ENCODE measurements around the gene SPC24. TPM values are rescaled to one million over a fixed set of nuclear protein-coding genes. Genes with fewer than 3 reads are reported as not detected.

SPC24 gene
- total RNA-seq, 4 donors from 2014 or later = 1.8 to 21.8 (median 2.6) TPM

- H3K27me3 ChIP-seq = no peaks in the 10 kb centered on the region
- intact Hi-C loops (cut with DNase I; ENCODE audit: low total_unique reads) = loop anchor here (5.0 kb wide), 1 partner anchor 65 kb away; no protein-coding TSS in a partner anchor
- H3K4me3 ChIP-seq = peak overlapping the region; percentile 1 to 30
- peak overlapping the region; percentile 95 to 99 for H3K27ac ChIP-seq
- H3K4me1 ChIP-seq = peaks cover 12 to 22% of the 10 kb centered on the region in 2 donors
- DNase-seq = peak; percentile 91
- H3K36me3 ChIP-seq = no peaks in the 10 kb centered on the region
- TF ChIP-seq POLR2A (IDR thresholded peaks at IDR 0.05) = peak in 1 of 2 donors; percentile 29
- TF ChIP-seq CTCF (IDR thresholded peaks at IDR 0.05) = peak; percentile 89 to 98 (median 90)
- H3K9me3 ChIP-seq = no peaks in the 10 kb centered on the region
These were observed 17.8 kb downstream of the SPC24 start for GRCh38 chr19:11137542-11138384.

GRCh38 chr19:11136400-11137101 is 19.0 kb downstream of the SPC24 start:
- no peak for DNase-seq
- no peak overlapping the region for H3K4me3 ChIP-seq
- H3K27me3 ChIP-seq = no peaks in the 10 kb centered on the region
- TF ChIP-seq CTCF (IDR thresholded peaks at IDR 0.05) = no peak
- no peak for TF ChIP-seq POLR2A (IDR thresholded peaks at IDR 0.05)
- peak overlapping the region; percentile 95 to 99 for H3K27ac ChIP-seq
- H3K4me1 ChIP-seq = peaks cover 12% of the 10 kb centered on the region in 2 donors
- no peaks in the 10 kb centered on the region for H3K9me3 ChIP-seq
- intact Hi-C loops (cut with DNase I; ENCODE audit: low total_unique reads) = loop anchor here (5.0 kb wide), 1 partner anchor 66 kb away; no protein-coding TSS in a partner anchor
- no peaks in the 10 kb centered on the region for H3K36me3 ChIP-seq

- H3K4me1 ChIP-seq = no peaks in the 10 kb centered on the region
- peak overlapping the region; percentile 74 to 80 for H3K27ac ChIP-seq
- no peak for DNase-seq
- no peak overlapping the region for H3K4me3 ChIP-seq
- no peaks in the 10 kb centered on the region for H3K9me3 ChIP-seq
- no peaks in the 10 kb centered on the region for H3K36me3 ChIP-seq
- no peaks in the 10 kb centered on the region for H3K27me3 ChIP-seq
- TF ChIP-seq CTCF (IDR thresholded peaks at IDR 0.05) (no peak), POLR2A (IDR thresholded peaks at IDR 0.05) (no peak)
- intact Hi-C loops (cut with DNase I; ENCODE audit: low total_unique reads) = no loop called here
These were observed 24.1 kb downstream of the SPC24 start for GRCh38 chr19:11131471-11131870.

GRCh38 chr19:11130824-11131455 is 24.6 kb downstream of the SPC24 start:
- H3K36me3 ChIP-seq = no peaks in the 10 kb centered on the region
- H3K9me3 ChIP-seq = no peaks in the 10 kb centered on the region
- no peaks in the 10 kb centered on the region for H3K27me3 ChIP-seq
- no peak overlapping the region for H3K4me3 ChIP-seq
- DNase-seq = peak; percentile 87 to 88
- peak overlapping the region; percentile 74 to 80 for H3K27ac ChIP-seq
- no peaks in the 10 kb centered on the region for H3K4me1 ChIP-seq
- TF ChIP-seq POLR2A (IDR thresholded peaks at IDR 0.05) = no peak
- TF ChIP-seq CTCF (IDR thresholded peaks at IDR 0.05) = peak; percentile 91 to 96 (median 94)
- intact Hi-C loops (cut with DNase I; ENCODE audit: low total_unique reads) = no loop called here
